Neural progenitor cell (in vitro differentiated cells): Measurements from ENCODE around the gene PLXDC2.

Experiments used
- EZH2phosphoT487 ChIP-seq: fragments of 200-600 bp; sonication (generic); IDR thresholded peaks from 2 replicates; pipeline ENCODE4 v1.6.1; 2017; ENCODE audit warnings: antibody characterized with exemption
- TF ChIP-seq, protein P1 (sequence below): fragments of 200-600 bp; sonication (generic); IDR thresholded peaks from 2 replicates; pipeline ENCODE4 v1.5.1; 2017; ENCODE audit warnings: antibody characterized with exemption, mild to moderate bottlenecking

DNA sequence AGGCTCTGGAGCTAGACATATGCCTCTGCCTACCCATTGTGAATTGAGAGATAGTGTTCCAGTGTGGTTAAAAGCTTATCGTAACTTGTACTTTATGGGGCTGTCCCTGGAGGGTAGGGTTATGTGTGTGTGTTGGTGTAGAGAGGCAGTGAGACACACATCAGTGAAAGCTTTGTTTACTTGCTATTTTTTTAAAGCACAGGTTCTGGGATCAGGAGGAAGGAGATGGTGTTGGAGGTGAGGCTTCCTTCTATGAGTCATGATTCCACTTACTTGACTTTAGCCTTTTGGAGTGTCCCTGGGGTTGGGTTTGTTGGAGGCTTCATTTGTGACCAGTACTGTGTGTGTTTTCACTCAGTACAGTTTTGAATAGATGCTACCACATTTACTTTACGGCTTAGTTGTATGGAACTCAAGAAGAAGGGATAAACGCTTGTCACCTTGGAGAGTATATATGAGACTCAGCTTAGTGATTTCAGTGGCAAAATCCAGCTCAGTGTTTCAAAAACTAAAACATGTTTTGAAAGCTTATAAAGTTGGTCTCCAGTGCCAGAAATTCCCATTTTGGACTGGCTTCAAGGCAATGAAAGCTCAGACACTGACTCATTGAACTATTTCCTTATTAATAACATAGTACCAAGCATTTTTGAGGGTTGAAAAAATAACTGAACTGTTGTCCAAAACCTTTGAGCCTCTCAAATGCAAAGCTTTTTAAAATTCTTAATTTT lies 106.2 kb downstream of the PLXDC2 start:
- TF ChIP-seq, protein P1, sequence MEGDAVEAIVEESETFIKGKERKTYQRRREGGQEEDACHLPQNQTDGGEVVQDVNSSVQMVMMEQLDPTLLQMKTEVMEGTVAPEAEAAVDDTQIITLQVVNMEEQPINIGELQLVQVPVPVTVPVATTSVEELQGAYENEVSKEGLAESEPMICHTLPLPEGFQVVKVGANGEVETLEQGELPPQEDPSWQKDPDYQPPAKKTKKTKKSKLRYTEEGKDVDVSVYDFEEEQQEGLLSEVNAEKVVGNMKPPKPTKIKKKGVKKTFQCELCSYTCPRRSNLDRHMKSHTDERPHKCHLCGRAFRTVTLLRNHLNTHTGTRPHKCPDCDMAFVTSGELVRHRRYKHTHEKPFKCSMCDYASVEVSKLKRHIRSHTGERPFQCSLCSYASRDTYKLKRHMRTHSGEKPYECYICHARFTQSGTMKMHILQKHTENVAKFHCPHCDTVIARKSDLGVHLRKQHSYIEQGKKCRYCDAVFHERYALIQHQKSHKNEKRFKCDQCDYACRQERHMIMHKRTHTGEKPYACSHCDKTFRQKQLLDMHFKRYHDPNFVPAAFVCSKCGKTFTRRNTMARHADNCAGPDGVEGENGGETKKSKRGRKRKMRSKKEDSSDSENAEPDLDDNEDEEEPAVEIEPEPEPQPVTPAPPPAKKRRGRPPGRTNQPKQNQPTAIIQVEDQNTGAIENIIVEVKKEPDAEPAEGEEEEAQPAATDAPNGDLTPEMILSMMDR = no peak
- TF ChIP-seq EZH2phosphoT487 = no peak
